CD14-positive monocyte (primary cell): Measurements from ENCODE around the gene DYNC2LI1. TPM values are rescaled to one million over a fixed set of nuclear protein-coding genes. Genes with fewer than 3 reads are reported as not detected.

Experiments used
- DNase-seq, 3 donors: peaks; one replicate each; pipeline ENCODE4 v3.0.0-alpha.2; 2011 to 2022
- H2AFZ ChIP-seq: 2 replicates; pipeline ENCODE4 v1.6.0; 2012; ENCODE audit warnings: mild to moderate bottlenecking, low read depth, low read length, inconsistent platforms; ENCODE audit not compliant: insufficient read depth, poor library complexity, severe bottlenecking
- H3K27ac ChIP-seq, 2 donors: 1 replicate in 1 of 2; 2 replicates in 1 of 2; pipeline ENCODE4 v1.5.1; 2012 to 2013; ENCODE audit warnings: low read length in 2 of 2, control low read depth in 1 of 2, inconsistent platforms in 1 of 2, low read depth in 1 of 2, mild to moderate bottlenecking in 1 of 2
- H3K27me3 ChIP-seq, 2 donors: one replicate each; pipeline versions ENCODE4 v1.6.0 to v1.6.1; 2011 to 2013; ENCODE audit warnings: low read length in 2 of 2; ENCODE audit not compliant: control insufficient read depth in 2 of 2, insufficient read depth in 2 of 2
- H3K36me3 ChIP-seq, 2 donors: replicated peaks in 1 of 2; 1 replicate in 1 of 2; 2 replicates in 1 of 2; pipeline versions ENCODE4 v1.5.1 to v1.6.1; 2012 to 2013; ENCODE audit warnings: low read length in 2 of 2, control low read depth in 1 of 2, inconsistent platforms in 1 of 2, mild to moderate bottlenecking in 1 of 2; ENCODE audit not compliant: insufficient read depth in 2 of 2, control insufficient read depth in 1 of 2
- H3K4me1 ChIP-seq, 2 donors: 1 replicate in 1 of 2; 2 replicates in 1 of 2; pipeline versions ENCODE4 v1.5.1 to v1.6.1; 2012 to 2013; ENCODE audit warnings: low read length in 2 of 2, control low read depth in 1 of 2, inconsistent platforms in 1 of 2, mild to moderate bottlenecking in 1 of 2, moderate library complexity in 1 of 2; ENCODE audit not compliant: insufficient read depth in 2 of 2, control insufficient read depth in 1 of 2
- H3K4me2 ChIP-seq: replicated peaks from 2 replicates; pipeline ENCODE3; 2012; ENCODE audit warnings: low read length, moderate library complexity, mild to moderate bottlenecking; ENCODE audit not compliant: poor library complexity, severe bottlenecking; ENCODE audit errors: extremely low read depth
- H3K4me3 ChIP-seq, 3 experiments: fragments of 200-600 bp in 1 of 3; sonication (generic) in 1 of 3; replicated peaks in 1 of 3; 1 replicate in 2 of 3; 2 replicates in 1 of 3; pipeline ENCODE4 v1.5.1; 2011 to 2013; ENCODE audit warnings: low read length in 3 of 3, mild to moderate bottlenecking in 3 of 3, control low read depth in 2 of 3, low read depth in 2 of 3, inconsistent platforms in 1 of 3, moderate library complexity in 1 of 3
- H3K79me2 ChIP-seq: 2 replicates; pipeline ENCODE4 v1.6.0; 2012; ENCODE audit warnings: mild to moderate bottlenecking, control low read depth, inconsistent platforms, low read length, moderate library complexity; ENCODE audit not compliant: insufficient read depth
- H3K9ac ChIP-seq: 2 replicates; pipeline ENCODE4 v1.6.0; 2017; ENCODE audit warnings: low read length, mild to moderate bottlenecking; ENCODE audit not compliant: insufficient read depth, poor library complexity, severe bottlenecking
- H3K9me3 ChIP-seq, 2 donors: replicated peaks in 1 of 2; 1 replicate in 1 of 2; 2 replicates in 1 of 2; pipeline versions ENCODE4 v1.5.1 to v1.6.1; 2012 to 2013; ENCODE audit warnings: low read length in 2 of 2, control low read depth in 1 of 2; ENCODE audit not compliant: control insufficient read depth in 1 of 2, insufficient read depth in 1 of 2
- H4K20me1 ChIP-seq: 2 replicates; pipeline ENCODE4 v1.6.0; 2012; ENCODE audit warnings: mild to moderate bottlenecking, low read length, control low read depth, moderate library complexity; ENCODE audit not compliant: insufficient read depth
- H3K27ac Mint-ChIP-seq, 7 donors: one replicate each; pipeline ENCODE4 v1.8.0; 2020; ENCODE audit warnings: mild to moderate bottlenecking in 7 of 7, mixed read lengths in 7 of 7, moderate library complexity in 6 of 7, inconsistent platforms in 2 of 7
- H3K27me3 Mint-ChIP-seq, 3 donors: one replicate each; pipeline ENCODE4 v1.8.0; 2021 to 2022; ENCODE audit warnings: low read depth in 3 of 3, mild to moderate bottlenecking in 3 of 3, mixed read lengths in 3 of 3, moderate library complexity in 3 of 3, inconsistent platforms in 1 of 3
- H3K36me3 Mint-ChIP-seq, 2 donors: one replicate each; pipeline ENCODE4 v1.8.0; 2020; ENCODE audit warnings: mixed read lengths in 2 of 2, inconsistent platforms in 1 of 2, mild to moderate bottlenecking in 1 of 2
- H3K4me1 Mint-ChIP-seq: one replicate; pipeline ENCODE4 v1.8.0; 2020; ENCODE audit warnings: mild to moderate bottlenecking, mixed read lengths
- H3K4me3 Mint-ChIP-seq, 2 donors: one replicate each; pipeline ENCODE4 v1.8.0; 2020; ENCODE audit warnings: mild to moderate bottlenecking in 2 of 2, mixed read lengths in 2 of 2, moderate library complexity in 1 of 2
- H3K9me3 Mint-ChIP-seq, 7 donors: one replicate each; pipeline ENCODE4 v1.8.0; 2020 to 2022; ENCODE audit warnings: mixed read lengths in 7 of 7, mild to moderate bottlenecking in 6 of 7, moderate library complexity in 6 of 7, inconsistent platforms in 2 of 7
- WGBS: methylation state at CpG from one replicate; pipeline ENCODE4 v1.1.5; 2013; ENCODE audit warnings: missing lambda C conversion rate; ENCODE audit not compliant: insufficient coverage; 5-methylcytosine and 5-hydroxymethylcytosine counted together
- intact Hi-C, 2 donors: fragments of 100-400 bp; cut with micrococcal nuclease; formaldehyde crosslinking; loops; one replicate each; pipeline versions ENCODE4 v1.15.0 to v1.15.1; 2023
- polyA plus RNA-seq, 3 donors: library from polyadenylated mRNA; depleted of rRNA in 1 of 3; unstranded in 2 of 3; stranded (reverse) in 1 of 3; fragments of 300-500 nt in 2 of 3; fragments of >200 nt in 1 of 3; fragmentation: Illumina TruSeq in 2 of 3; gene quantifications; 1 replicate in 2 of 3; 2 replicates in 1 of 3; pipeline ENCODE4 v1.2.3, GENCODE V29; 2012 to 2021
- TF ChIP-seq, protein P1 (sequence below): fragments of 200-600 bp; IDR thresholded peaks from one replicate; pipeline ENCODE4 v1.8.0; 2022; ENCODE audit warnings: antibody characterized with exemption, mild to moderate bottlenecking

DYNC2LI1 gene
- polyA plus RNA-seq, 3 donors: 2.5 to 4.4 (median 3.5) TPM

- H3K4me3 ChIP-seq: no peak overlapping the region
- no peaks in the 10 kb centered on the region for H3K27me3 ChIP-seq
- WGBS: no CpG with 5 or more reads among the region's 1 CpG
- no peak overlapping the region for H3K9ac ChIP-seq
- TF ChIP-seq, protein P1, sequence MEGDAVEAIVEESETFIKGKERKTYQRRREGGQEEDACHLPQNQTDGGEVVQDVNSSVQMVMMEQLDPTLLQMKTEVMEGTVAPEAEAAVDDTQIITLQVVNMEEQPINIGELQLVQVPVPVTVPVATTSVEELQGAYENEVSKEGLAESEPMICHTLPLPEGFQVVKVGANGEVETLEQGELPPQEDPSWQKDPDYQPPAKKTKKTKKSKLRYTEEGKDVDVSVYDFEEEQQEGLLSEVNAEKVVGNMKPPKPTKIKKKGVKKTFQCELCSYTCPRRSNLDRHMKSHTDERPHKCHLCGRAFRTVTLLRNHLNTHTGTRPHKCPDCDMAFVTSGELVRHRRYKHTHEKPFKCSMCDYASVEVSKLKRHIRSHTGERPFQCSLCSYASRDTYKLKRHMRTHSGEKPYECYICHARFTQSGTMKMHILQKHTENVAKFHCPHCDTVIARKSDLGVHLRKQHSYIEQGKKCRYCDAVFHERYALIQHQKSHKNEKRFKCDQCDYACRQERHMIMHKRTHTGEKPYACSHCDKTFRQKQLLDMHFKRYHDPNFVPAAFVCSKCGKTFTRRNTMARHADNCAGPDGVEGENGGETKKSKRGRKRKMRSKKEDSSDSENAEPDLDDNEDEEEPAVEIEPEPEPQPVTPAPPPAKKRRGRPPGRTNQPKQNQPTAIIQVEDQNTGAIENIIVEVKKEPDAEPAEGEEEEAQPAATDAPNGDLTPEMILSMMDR: no peak
- intact Hi-C loops: no loop called here
- H3K27ac ChIP-seq: no peak overlapping the region
- no peaks in the 10 kb centered on the region for H3K4me1 ChIP-seq
- H3K4me2 ChIP-seq: no peak overlapping the region
- Mint-ChIP-seq H3K27me3 (no peaks in the 10 kb centered on the region), H3K4me3 (no peak overlapping the region), H3K36me3 (peaks cover 1 to 3% of the 10 kb centered on the region in 2 donors), H3K9me3 (no peaks in the 10 kb centered on the region), H3K4me1 (peaks cover 3% of the 10 kb centered on the region), H3K27ac (no peak overlapping the region)
- no peaks in the 10 kb centered on the region for H3K36me3 ChIP-seq
- H4K20me1 ChIP-seq: no peaks in the 10 kb centered on the region
- H2AFZ ChIP-seq: no peak overlapping the region
- H3K79me2 ChIP-seq: no peaks in the 10 kb centered on the region
- H3K9me3 ChIP-seq: no peaks in the 10 kb centered on the region
- no peak for DNase-seq
Observed at GRCh38 chr2:43796206-43796605, 22.4 kb downstream of the DYNC2LI1 start.

DNA sequence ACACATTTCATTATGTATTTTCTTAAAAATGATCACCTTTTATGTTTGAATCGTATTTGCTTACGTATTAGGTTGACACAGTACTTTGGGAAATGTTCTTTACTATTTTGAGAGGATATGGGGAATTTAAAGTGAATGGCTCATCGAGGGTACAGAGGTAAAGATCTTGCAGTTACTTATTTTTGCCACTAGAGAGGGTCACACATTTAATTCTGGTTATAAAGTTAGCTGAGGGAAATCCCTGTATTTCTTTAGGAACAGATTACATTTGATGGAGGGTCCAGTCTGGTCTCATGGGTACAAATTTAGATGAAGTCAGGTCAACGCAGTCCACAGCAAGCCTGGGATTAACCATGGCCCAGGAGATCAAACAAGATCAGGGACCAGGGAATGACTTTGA, 24.5 kb downstream of the DYNC2LI1 start:
- H3K4me3 Mint-ChIP-seq: no peak overlapping the region
- Histone ChIP-seq H3K36me3 (no peaks in the 10 kb centered on the region), H3K4me1 (no peaks in the 10 kb centered on the region), H3K27me3 (no peaks in the 10 kb centered on the region), H3K9me3 (no peaks in the 10 kb centered on the region), H3K4me2 (no peak overlapping the region), H3K27ac (no peak overlapping the region), H2AFZ (no peak overlapping the region), H4K20me1 (no peaks in the 10 kb centered on the region), H3K4me3 (no peak overlapping the region), H3K9ac (no peak overlapping the region), H3K79me2 (no peaks in the 10 kb centered on the region)
- H3K27me3 Mint-ChIP-seq: no peaks in the 10 kb centered on the region
- intact Hi-C loops: no loop called here
- TF ChIP-seq, protein P1: peak; percentile 33
- H3K27ac Mint-ChIP-seq: no peak overlapping the region
- H3K4me1 Mint-ChIP-seq: peaks cover 3% of the 10 kb centered on the region
- no peaks in the 10 kb centered on the region for H3K9me3 Mint-ChIP-seq
- H3K36me3 Mint-ChIP-seq: peaks cover 1 to 3% of the 10 kb centered on the region in 2 donors
- DNase-seq: no peak
- 100% methylated on average over 1 of the region's 4 CpGs for WGBS
